MCF 10A (cell line): ENCODE results near the gene B4GALT5. TPM values are rescaled to one million over a fixed set of nuclear protein-coding genes. Genes with fewer than 3 reads are reported as not detected.
"Not testable (repeated sequence)": the region's sequence is repeated elsewhere in the genome, so short reads cannot be mapped to it uniquely, and the experiment has no call there.

Experiments used
- Bru-seq: library from RNA; stranded (reverse); fragments of 400-500 nt; gene quantifications from one replicate; lab custom pipeline; 2021; lab: Mats Ljungman, UMichigan
- BruChase-seq, 2 experiments: library from RNA; stranded (reverse); fragments of 400-500 nt; gene quantifications; one replicate each; lab custom pipeline; 2021; lab: Mats Ljungman, UMichigan
- BruUV-seq: library from RNA; stranded (reverse); fragments of 400-500 nt; replicated peaks from 2 replicates; lab custom pipeline; 2021; lab: Mats Ljungman, UMichigan
- CTCF ChIA-PET: fragments of 300-600 bp; sonication (Branson Sonifier 250); formaldehyde crosslinking; extraction: SDS; loops from one replicate; lab custom pipeline; 2021; ENCODE audit warnings: antibody characterized with exemption, inconsistent platforms; lab: Yijun Ruan, JAX
- POLR2A ChIA-PET: fragments of 300-600, 350-650 bp; sonication (Branson Sonifier 250); formaldehyde crosslinking; extraction: SDS; loops from one replicate; lab custom pipeline; 2020; ENCODE audit warnings: antibody characterized with exemption, inconsistent platforms; lab: Yijun Ruan, JAX
- DNase-seq: peaks from one replicate; pipeline ENCODE4 v3.0.0-alpha.2; 2018; ENCODE audit not compliant: unreplicated experiment
- H3K27ac Mint-ChIP-seq: one replicate; pipeline ENCODE4 v1.8.0; 2022; ENCODE audit warnings: mild to moderate bottlenecking, low read depth, mixed read lengths; ENCODE audit not compliant: unreplicated experiment
- H3K27me3 Mint-ChIP-seq: one replicate; pipeline ENCODE4 v1.8.0; 2022; ENCODE audit warnings: mixed read lengths; ENCODE audit not compliant: insufficient read depth, unreplicated experiment
- H3K36me3 Mint-ChIP-seq: one replicate; pipeline ENCODE4 v1.8.0; 2022; ENCODE audit warnings: mild to moderate bottlenecking, moderate library complexity, mixed read lengths; ENCODE audit not compliant: insufficient read depth, unreplicated experiment
- H3K4me1 Mint-ChIP-seq: one replicate; pipeline ENCODE4 v1.8.0; 2022; ENCODE audit warnings: mixed read lengths; ENCODE audit not compliant: insufficient read depth, unreplicated experiment
- H3K4me3 Mint-ChIP-seq: one replicate; pipeline ENCODE4 v1.8.0; 2022; ENCODE audit warnings: mild to moderate bottlenecking, moderate library complexity, mixed read lengths; ENCODE audit not compliant: unreplicated experiment
- H3K9me3 Mint-ChIP-seq: one replicate; pipeline ENCODE4 v1.8.0; 2022; ENCODE audit warnings: mixed read lengths; ENCODE audit not compliant: unreplicated experiment
- CTCF ChIP-seq: fragments of 200-600 bp; IDR thresholded peaks from one replicate; pipeline ENCODE4 v1.8.0; 2022; ENCODE audit warnings: antibody characterized with exemption, mild to moderate bottlenecking; ENCODE audit not compliant: unreplicated experiment
- intact Hi-C: fragments of 100-400 bp; cut with micrococcal nuclease; formaldehyde crosslinking; loops from 2 replicates; pipeline ENCODE4 v1.14.1; 2022
- long read RNA-seq: library from polyadenylated mRNA; stranded (forward); transcript quantifications from one replicate; pipeline ENCODE4 v2.0.0, GENCODE V29; 2022
- total RNA-seq: library from RNA; stranded (reverse); gene quantifications from 2 replicates; pipeline ENCODE4 v1.2.3, GENCODE V29; 2022

Gene B4GALT5, protein sequence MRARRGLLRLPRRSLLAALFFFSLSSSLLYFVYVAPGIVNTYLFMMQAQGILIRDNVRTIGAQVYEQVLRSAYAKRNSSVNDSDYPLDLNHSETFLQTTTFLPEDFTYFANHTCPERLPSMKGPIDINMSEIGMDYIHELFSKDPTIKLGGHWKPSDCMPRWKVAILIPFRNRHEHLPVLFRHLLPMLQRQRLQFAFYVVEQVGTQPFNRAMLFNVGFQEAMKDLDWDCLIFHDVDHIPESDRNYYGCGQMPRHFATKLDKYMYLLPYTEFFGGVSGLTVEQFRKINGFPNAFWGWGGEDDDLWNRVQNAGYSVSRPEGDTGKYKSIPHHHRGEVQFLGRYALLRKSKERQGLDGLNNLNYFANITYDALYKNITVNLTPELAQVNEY
- total RNA-seq: 17.1 and 19.7 TPM in 2 replicates
- percentile 81 among the genes with signal in this experiment for Bru-seq, nascent RNA
- BruChase-seq, experiment 1, labeled RNA remaining after a 6-hour chase: percentile 79 among the genes with signal in this experiment
- percentile 83 among the genes with signal in this experiment for BruChase-seq, experiment 2, labeled RNA remaining after a 2-hour chase
- long read RNA-seq, full-length matches to known transcripts: 1 of 8 reads
- long read RNA-seq, partial matches to known transcripts: 1 of 8 reads
- long read RNA-seq, other reads (novel, unspliced or antisense): 6 of 8 reads

DNA sequence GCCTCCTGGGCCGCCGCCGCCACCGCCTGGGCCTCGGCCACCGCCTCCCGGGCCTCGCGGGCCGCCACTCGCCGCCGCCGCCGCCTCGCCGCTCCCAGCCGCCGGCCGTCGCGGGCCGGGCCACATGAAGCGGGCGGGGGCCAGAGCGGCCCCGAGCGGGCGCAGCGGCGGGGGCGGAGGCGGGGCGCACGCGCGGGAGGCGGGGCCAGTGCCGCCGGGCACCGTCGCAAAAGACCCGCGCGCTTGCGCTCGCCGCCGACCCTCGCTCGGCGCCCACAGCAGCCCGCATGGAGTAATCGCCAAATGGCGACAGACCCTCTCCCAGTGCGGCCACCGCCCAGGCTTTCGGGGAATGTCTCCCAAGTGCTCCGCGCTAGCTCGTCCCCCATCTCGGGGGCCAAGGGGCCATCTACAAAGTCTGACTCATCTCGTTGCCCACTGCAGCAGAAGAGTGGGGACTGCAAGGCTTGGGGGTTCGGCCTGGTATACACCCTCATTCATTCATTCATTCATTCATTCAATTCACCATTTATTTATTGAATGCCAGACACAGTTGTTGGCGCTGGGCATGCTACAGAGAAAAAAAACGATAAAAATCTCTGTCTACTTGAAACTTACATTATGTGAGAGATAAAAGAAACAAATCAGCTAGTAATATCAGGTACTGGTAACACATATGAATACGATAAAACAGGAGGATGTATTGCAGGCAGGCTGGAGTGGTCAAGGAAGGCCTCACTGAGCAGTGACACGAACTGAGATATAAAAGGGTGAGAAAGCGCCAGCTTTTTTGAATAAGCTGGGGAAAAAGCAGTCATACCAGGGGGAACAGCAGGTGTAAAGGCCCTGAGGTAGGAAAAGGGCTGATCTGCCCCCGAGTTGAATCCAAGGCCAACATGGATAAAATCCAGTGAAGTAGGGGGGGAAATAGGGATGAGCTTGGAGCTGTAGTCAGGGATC, at the start of gene B4GALT5:
Gene B4GALT5 (minus strand): TSS at position 126 of the 960 bp plus-strand sequence. CDS start 188 bp downstream, outside the sequence.
- no peak for TF ChIP-seq CTCF
- ChIA-PET POLR2A (interaction anchor here (0.6 to 6.2 kb wide), 18 partner anchors 9 to 387 kb away, joined by 3 to 71 read pairs (median 5); partner anchors contain the start of genes SLC9A8 and SPATA2), CTCF (interaction anchor here (0.9 to 2.3 kb wide), 5 partner anchors 34 to 173 kb away, joined by 3 to 8 read pairs (median 4); no protein-coding TSS in a partner anchor)
- Mint-ChIP-seq H3K4me1 (peaks cover 30% of the 10 kb centered on the region), H3K36me3 (no peaks in the 10 kb centered on the region), H3K27ac (peak within 1 kb of the TSS; percentile 94), H3K9me3 (no peaks in the 10 kb centered on the region), H3K4me3 (peak within 1 kb of the TSS; percentile 87), H3K27me3 (no peaks in the 10 kb centered on the region)
- no TSS peak for BruUV-seq
- intact Hi-C loops: loop anchor here (5.0 kb wide), 1 partner anchor 98 kb away; the partner anchor contains the start of gene SLC9A8
- DNase-seq: no peak

DNA sequence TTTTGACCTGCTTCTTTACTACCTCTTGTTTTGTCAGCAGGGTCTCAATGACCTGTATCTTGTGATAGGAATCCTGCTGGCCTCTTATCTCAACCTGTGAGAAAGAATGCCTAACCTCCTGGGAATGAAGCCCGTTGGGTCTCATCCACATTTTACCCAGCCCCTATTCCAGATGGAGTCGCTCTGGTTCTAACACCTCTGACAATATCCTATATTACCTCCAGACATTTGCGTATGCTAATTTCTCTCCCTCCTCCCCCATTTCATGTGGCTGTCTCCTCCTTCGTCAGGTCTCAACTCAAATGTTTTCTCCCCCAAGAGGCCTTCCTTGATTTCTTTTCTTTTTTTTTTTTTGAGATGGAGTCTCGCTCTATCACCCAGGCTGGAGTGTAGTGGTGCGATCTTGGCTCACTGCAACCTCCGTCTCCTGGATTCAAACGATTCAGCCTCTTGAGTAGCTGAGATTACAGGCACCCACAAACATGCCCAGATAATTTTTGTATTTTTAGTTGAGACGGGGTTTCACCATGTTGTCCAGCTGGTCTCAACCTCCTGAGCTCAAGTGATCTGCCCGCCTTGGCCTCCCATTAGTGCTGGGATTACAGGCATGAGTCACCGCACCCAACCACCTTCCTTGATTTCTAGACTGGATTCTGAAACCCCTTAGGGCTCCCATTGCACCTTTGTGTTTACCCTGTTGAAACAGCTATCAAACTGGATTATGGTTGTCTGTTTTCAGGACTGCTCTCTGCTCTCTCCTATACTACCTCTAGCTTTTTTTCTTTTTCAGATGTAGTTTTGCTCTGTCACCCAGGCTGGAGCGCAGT, 49.5 kb upstream of the B4GALT5 start:
- Mint-ChIP-seq H3K36me3 (no peaks in the 10 kb centered on the region), H3K4me1 (peaks cover 3% of the 10 kb centered on the region), H3K27ac (no peak overlapping the region), H3K4me3 (no peak overlapping the region), H3K27me3 (no peaks in the 10 kb centered on the region), H3K9me3 (no peaks in the 10 kb centered on the region)
- DNase-seq: peak; percentile 79
- CTCF ChIA-PET: interaction anchor here (0.5 to 0.6 kb wide), 2 partner anchors 11 to 323 kb away, joined by 3 to 6 read pairs; no protein-coding TSS in a partner anchor
- intact Hi-C loops: no loop called here
- BruUV-seq: no TSS peak
- POLR2A ChIA-PET: interaction anchor here (0.6 to 0.8 kb wide), 2 partner anchors 75 to 84 kb away, joined by 3 read pairs; no protein-coding TSS in a partner anchor
- TF ChIP-seq CTCF: no peak

GRCh38 chr20:49761888-49762287, 48.2 kb upstream of the B4GALT5 start:
- H3K9me3 Mint-ChIP-seq, H3K36me3 Mint-ChIP-seq, H3K4me3 Mint-ChIP-seq, H3K4me1 Mint-ChIP-seq, H3K27ac Mint-ChIP-seq, CTCF ChIA-PET, POLR2A ChIA-PET, H3K27me3 Mint-ChIP-seq, intact Hi-C loops, DNase-seq, BruUV-seq: not testable (repeated sequence)
